HG03196 (cell line): ENCODE results near the gene IGSF9.

Experiments used
- ATAC-seq: cut with Tn5 transposase; IDR thresholded peaks from one replicate; pipeline ENCODE4 v1.9.1; 2021; ENCODE audit not compliant: unreplicated experiment

IGSF9 gene

GRCh38 chr1:159933347-159933746 lies 12.1 kb downstream of the IGSF9 start:
- ATAC-seq: no peak

- ATAC-seq: no peak
Observed at GRCh38 chr1:159932296-159933285, 12.8 kb downstream of the IGSF9 start.

GRCh38 chr1:159931795-159932173 lies 13.6 kb downstream of the IGSF9 start:
- ATAC-seq: no peak

GRCh38 chr1:159931101-159931794 lies 14.2 kb downstream of the IGSF9 start:
- no peak for ATAC-seq

GRCh38 chr1:159930634-159931033 lies 14.8 kb downstream of the IGSF9 start:
- ATAC-seq: no peak

- ATAC-seq: no peak
Observed at GRCh38 chr1:159930216-159930615, 15.2 kb downstream of the IGSF9 start.

GRCh38 chr1:159929155-159930051 lies 16.0 kb downstream of the IGSF9 start:
- ATAC-seq: no peak

GRCh38 chr1:159928491-159929050 lies 16.8 kb downstream of the IGSF9 start:
- ATAC-seq: no peak

GRCh38 chr1:159927849-159928431 lies 17.5 kb downstream of the IGSF9 start:
- no peak for ATAC-seq

GRCh38 chr1:159927211-159927848 lies 18.1 kb downstream of the IGSF9 start:
- ATAC-seq: no peak

GRCh38 chr1:159925719-159926078 lies 19.7 kb downstream of the IGSF9 start:
- peak; percentile 5 for ATAC-seq

- peak; percentile 45 for ATAC-seq
Observed at GRCh38 chr1:159924791-159925718, 20.4 kb downstream of the IGSF9 start, which contains the start of gene TAGLN2. TAGLN2 (minus strand) TSS chr1:159925507; CDS start chr1:159920509, 4,998 bp downstream.

- ATAC-seq: no peak
Observed at GRCh38 chr1:159924025-159924790, 21.2 kb downstream of the IGSF9 start.

GRCh38 chr1:159923203-159924024 lies 22.0 kb downstream of the IGSF9 start:
- peak; percentile 33 for ATAC-seq

GRCh38 chr1:159922511-159923202 lies 22.8 kb downstream of the IGSF9 start:
- ATAC-seq: peak; percentile 2

- no peak for ATAC-seq
Observed at GRCh38 chr1:159921700-159922504, 23.5 kb downstream of the IGSF9 start.
